ELR (cell line): ENCODE results near the gene KIF1B.
"Not testable (repeated sequence)": the region's sequence is repeated elsewhere in the genome, so short reads cannot be mapped to it uniquely, and the experiment has no call there.

Experiments
- DNase-seq: peaks from one replicate; pipeline ENCODE4 v3.0.0-alpha.2; 2015; ENCODE audit warnings: low read depth

KIF1B gene

GRCh38 chr1:10192263-10192662, 18.1 kb upstream of the KIF1B start:
- DNase-seq, result no peak

GRCh38 chr1:10193288-10193687, 17.1 kb upstream of the KIF1B start:
- no peak for DNase-seq

- peak; percentile 65 for DNase-seq
These were observed 14.8 kb upstream of the KIF1B start for GRCh38 chr1:10195570-10195969.

- no peak for DNase-seq
These were observed 13.4 kb upstream of the KIF1B start for GRCh38 chr1:10196976-10197375.

- no peak for DNase-seq
These were observed 9.8 kb upstream of the KIF1B start for GRCh38 chr1:10200620-10201019.

DNA sequence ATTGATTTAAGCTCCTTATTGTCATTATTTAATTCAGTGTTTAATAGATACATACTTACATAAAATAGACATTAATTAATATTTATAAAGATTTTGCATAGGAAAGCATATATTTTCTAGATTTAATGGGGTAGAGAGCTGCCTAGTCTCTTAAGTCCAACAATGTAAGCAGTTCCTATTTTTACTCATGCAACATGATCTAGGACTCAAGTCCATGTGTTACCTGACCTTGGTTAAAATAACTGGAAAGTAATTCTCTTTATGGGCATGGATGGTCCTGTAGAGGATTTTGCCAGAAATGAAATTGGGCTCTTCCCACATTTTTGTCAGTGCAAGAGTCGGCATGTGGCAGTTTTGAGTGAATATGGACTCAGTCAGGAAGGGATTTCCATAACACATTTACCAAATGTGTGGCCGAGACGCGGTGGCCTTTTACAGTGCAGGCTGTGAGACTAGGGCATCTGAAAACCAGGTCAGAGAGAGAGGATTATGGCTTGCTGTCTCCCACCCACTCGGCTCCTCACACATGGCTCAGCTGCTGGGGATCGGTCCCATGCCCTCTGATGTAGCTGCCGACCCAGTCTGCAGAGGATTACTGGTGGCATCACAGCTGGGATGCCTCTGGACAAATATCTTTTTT, 6.2 kb upstream of the KIF1B start:
- no peak for DNase-seq

DNA sequence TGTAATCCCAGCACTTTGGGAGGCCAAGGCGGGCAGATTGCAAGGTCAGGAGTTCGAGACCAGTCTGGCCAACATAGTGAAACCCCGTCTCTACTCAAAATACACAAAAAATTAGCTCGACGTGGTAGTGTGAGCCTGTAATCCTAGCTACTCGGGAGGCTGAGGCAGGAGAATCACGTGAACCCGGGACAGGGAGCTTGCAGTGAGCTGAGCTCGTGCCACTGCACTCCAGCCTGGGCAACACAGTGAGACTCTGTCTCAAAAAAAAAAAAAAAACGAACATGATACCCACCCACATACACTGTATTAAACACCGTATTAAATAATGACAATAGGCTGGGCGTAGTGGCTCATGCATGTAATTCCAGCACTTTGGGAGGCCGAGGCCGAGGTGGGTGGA, 5.2 kb upstream of the KIF1B start:
- not testable (repeated sequence) for DNase-seq

GRCh38 chr1:10207810-10208209, 2.6 kb upstream of the KIF1B start:
- no peak for DNase-seq

DNA sequence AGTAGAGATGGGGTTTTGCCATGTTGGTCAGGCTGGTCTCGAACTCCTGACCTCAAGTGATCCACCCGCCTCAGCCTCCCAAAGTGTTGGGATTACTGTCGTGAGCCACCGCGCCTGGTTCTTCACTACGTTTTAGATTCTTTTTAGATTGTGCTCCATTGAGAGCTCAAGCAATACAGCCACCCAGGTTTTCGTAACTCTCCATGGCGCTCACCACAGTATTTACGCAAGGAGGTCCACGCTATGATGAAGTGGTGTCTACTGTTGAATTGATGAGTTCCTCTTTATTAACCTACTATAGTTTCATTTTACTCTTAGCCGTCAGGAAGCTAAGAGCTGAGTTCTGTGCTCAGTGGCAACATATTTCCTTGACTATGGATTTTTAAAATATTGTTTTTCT, 1.8 kb upstream of the KIF1B start:
- no peak for DNase-seq

DNA sequence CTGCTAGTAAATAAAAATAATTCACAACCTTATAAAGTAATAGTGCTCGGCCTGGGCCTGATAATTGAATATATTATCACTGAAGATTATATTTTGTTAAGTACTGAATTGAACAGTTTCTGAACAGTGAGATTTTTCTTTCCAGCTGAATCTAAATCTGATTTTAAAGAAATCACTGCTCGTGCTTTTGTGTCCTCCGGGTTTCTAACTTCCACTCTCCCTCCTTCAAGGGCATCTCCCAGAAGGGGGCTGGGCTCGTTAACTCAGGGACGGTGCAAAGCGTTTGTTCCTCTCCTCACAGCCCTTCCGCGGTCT, 823 bp upstream of the KIF1B start:
- no peak for DNase-seq

DNA sequence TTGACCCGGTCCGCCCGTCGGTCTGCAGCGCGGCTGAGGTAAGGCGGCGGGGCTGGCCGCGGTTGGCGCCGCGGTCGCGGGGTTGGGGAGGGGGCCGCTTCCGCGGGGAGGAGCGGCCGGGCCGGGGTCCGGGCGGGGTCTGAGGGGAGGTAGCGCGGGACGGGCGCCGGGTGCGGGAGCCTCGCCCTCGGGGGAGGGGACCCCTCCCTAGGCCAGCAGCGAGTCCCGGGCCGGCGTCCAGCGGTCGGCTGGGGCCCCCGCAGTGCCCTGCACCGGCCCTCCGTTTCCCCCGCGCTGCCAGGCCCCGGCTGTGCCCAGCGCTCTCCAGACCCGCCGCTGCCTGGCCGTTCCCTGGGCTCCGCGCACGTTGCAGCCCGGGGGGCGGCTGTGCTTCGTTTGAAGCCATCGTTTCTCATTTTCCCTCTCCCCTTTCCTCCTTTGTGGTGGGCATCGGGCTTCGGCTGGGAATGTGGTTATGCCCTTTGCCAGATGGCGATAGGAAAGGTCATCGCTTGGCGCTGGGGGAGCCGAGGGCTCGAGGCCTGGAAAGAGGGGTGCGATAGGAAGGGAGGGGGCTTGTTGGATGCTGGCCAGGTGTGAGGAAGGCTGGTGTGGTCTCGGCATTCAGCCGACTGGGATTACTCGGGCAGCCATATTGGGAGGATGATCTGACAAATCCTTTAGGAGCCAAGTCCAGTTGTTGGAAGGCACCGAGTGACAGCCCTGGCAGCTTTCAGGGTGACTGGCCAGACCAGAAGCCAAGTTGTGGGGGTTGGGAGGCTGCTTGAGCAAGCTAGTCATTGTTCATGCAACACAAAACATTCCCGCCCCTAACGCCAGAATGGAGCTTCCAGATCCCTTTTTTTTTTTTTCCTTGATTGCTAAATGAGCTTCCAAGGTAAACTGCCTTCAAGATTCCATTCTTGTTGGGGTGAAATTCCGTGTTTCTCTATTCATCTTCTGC, 753 bp downstream of the KIF1B start:
- DNase-seq, result peak; percentile 92

- peak; percentile 65 for DNase-seq
These were observed 1.5 kb downstream of the KIF1B start for GRCh38 chr1:10211805-10212410.

DNA sequence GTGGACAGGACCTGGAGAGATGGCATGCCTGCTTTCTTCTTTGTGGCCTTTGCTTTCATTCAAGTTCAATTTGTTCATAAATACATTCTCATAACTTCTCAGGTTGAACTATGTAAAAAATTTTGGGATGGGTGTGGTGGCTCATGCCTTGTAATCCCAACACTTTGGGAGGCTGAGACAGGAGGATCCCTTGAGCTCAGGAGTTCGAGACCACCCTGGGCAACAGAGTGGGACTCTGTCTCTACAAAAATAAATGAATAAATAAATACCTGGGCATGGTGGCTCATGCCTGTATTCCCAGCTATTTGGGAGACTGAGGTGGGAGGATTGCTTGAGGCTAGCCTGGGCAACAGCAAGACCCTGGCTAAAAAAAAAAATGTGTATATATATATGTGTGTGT, 2.1 kb downstream of the KIF1B start:
- no peak for DNase-seq

- no peak for DNase-seq
These were observed 2.9 kb downstream of the KIF1B start for GRCh38 chr1:10213186-10213705.

DNA sequence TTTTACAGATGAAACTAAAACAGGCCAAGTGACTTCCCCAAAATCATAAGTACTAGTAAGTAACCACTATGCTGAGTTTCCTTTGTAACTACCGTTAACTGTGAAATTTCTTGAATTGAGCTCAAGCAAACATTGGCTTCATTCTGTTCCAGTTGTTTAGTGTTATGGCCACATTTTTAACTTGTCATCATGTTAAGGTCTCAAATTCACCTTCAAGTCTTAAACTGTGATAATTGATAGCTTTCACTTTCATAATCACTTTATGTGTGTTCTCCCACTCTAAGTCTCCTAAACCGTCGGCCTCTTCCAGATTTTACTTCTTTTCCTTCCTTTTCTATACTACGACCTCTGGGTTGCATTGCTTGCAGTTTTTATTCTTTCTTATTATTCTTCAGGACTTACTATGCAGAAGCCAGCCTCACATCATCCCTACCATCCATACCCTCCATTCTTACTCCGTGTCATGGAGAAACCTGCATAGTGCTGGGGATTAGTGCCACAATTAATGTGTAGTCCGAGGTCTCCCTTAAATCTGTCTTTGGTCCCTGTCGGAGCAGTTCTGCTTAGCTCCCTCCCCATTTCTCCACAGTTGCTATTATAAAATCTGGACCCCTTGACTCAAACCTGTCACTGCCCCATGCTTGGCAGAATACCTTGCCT, 5.8 kb downstream of the KIF1B start:
- no peak for DNase-seq

DNA sequence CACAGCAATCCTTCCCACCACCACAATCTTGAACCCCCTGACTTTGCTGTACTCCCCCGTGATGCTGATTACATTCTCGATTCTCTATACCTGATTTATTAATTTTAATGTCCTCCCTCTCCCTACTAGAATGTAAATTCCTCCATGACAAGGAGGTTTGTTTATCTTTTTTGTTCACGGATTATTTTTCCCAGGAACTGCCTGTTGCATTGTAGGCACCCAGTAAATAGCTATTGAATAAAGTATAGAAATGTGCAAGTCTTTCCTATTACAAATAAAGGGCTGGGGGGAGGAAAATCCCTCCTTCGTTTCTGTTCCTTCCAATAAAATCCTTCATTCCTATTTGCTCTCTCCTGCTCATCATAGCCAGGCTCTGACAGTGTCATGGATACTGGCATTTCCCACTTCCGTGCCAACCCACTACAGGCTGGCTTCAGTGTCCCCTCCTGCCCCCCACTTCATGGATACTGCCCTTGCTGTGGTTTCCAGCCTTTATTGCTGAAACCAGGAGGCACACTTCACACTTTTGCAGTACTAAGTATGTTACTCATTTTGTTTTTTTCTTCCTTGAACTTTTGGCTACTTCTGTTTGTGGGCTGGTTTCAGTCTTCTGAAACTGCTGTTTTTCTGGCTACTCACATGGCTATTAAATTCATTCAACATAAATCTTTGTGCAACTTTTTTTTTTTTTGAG, 7.5 kb downstream of the KIF1B start:
- DNase-seq, result peak; percentile 12

DNA sequence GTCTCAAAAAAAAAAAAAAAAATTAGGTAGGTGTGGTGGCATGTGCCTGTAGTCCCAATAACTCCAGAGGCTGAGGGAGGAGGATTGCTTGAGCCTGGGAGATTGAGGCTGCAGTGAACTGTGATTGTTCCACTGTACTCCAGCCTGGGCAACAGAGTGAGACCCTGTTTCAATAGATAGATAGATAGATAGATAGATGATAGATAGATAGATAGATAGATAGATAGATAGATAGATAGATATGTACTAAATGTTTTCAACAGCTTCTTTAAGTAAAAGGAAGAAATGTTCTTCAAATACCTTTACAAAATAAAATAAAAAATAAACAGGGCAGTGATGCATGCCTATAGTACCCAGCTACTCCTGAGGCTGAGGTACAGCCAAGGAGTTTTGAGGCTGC, 9.8 kb downstream of the KIF1B start:
- no peak for DNase-seq

DNA sequence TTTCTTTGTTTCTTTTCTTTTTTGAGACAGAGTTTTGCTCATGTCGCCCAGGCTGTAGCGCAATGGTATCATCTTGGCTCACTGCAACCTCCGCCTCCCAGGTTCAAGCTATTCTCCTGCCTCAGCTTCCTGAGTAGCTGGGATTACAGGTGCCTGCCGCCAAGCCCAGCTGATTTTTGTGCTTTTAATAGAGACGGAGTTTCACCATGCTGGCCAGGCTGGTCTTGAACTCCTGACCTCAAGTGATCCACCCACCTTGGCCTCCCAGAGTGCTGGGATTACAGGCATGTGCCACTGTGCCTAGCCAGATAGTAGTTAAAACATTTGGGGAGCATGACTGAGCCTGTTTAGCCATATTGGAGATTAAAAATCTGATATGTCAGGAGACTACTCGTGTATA, 10.3 kb downstream of the KIF1B start:
- not testable (repeated sequence) for DNase-seq

DNA sequence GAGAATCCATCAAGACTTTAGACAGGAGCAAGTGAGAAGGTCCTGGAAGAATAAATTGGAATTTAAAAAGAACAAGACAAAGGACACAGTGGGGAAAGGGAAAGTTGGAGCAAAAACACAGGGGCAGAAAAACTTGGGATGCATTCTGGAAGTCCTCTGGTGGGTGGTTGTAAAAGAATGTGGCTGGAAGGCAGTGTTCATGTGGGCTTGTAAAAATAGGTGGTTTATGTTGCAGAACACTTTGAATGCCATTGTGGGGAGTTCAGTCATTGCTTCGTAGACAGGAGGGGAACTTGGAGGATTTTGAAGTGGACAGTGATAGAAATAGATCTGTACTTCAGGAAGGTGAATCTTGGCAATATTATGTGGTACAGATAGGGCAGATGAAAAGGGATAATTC, 15.2 kb downstream of the KIF1B start:
- DNase-seq, result peak; percentile 7

DNA sequence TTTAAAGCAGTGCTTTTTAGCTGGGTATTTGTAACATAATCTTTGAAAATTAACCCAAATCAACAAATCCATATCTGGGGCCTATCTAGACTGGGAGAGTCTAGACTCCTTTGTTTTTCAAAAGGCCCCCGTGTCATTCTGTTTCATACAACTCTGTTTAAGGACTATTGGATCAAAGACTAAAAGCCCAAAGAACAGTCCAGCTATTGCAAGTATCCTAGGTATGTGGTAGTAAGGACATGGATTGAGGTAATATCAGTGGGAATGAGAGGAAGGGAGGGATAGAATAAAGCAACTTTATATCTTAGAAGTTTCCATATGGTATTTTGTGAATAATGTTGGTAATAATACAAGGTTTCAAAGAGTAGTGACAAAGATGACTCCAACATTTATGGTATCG, 18.2 kb downstream of the KIF1B start:
- no peak for DNase-seq

DNA sequence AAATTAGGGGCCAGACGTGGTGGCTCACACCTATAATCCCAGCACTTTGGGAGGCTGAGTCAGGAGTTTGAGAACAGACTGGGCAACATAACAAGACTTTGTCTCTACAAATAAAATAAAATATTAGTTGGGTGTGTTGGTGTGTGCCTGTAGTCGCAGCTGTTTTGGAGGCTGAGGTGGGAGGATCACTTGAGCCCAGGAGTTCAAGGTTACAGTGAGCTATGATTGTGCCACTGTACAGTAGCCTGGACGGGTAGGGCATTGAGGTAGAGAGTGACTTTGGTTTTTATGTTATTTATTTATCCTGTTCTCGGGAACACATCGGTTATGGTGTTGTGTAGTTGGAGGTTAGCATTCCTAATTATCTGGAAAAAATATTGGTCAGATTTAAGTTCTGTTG, 19.5 kb downstream of the KIF1B start:
- DNase-seq, result no peak

DNA sequence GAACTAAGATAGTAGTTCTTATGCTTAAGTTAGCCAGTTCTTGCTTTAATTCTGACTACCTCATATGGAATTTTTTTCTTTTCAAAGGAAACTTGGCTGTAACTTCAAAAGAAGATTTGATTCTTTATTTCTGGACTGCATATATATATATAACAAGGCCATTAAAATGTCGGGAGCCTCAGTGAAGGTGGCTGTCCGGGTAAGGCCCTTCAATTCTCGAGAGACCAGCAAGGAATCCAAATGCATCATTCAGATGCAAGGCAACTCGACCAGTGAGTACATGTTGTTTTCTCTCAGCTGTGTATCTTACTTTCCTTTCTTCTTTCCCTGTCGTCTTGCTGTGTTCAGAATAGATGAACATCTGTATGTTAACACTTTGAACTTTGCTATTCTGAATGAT, 21.8 kb downstream of the KIF1B start:
- no peak for DNase-seq
